Renal pelvis (tissue), 12 donors: ENCODE measurements around the gene FHL3. TPM values are rescaled to one million over a fixed set of nuclear protein-coding genes. Genes with fewer than 3 reads are reported as not detected.

Experiments
- DNase-seq: peaks from one replicate; pipeline ENCODE4 v3.0.0-alpha.2; 2013
- long read RNA-seq, 16 experiments: transcript quantifications; one replicate each; lab custom pipeline, GENCODE V29; 2026
- polyA plus RNA-seq, 3 donors: library from polyadenylated mRNA; unstranded; fragments of 120-200 nt; gene quantifications; one replicate each; pipeline ENCODE4 v1.2.1, GENCODE V29; 2013; ENCODE audit not compliant: insufficient read length in 3 of 3

FHL3 gene, protein sequence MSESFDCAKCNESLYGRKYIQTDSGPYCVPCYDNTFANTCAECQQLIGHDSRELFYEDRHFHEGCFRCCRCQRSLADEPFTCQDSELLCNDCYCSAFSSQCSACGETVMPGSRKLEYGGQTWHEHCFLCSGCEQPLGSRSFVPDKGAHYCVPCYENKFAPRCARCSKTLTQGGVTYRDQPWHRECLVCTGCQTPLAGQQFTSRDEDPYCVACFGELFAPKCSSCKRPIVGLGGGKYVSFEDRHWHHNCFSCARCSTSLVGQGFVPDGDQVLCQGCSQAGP
- 10 to 100 TPM; 16.9 to 22.7 (median 19.6) TPM for polyA plus RNA-seq
- long read RNA-seq, donor 1, partial matches to known transcripts, result 0 of 2 reads
- long read RNA-seq, donor 1, other reads (novel, unspliced or antisense), result 0 of 2 reads
- long read RNA-seq, donor 2, transcript FHL3-201 (6 exons, 1,647 nt), result major isoform, 6 of 7 reads
- long read RNA-seq, donor 2, partial matches to known transcripts, result 0 of 7 reads
- long read RNA-seq, donor 2, other reads (novel, unspliced or antisense), result 0 of 7 reads
- long read RNA-seq, donor 3, partial matches to known transcripts, result 0 of 5 reads
- long read RNA-seq, donor 3, other reads (novel, unspliced or antisense), result 0 of 5 reads
- long read RNA-seq, donor 4, transcript FHL3-201 (6 exons, 1,647 nt), result major isoform, 8 of 9 reads
- long read RNA-seq, donor 4, partial matches to known transcripts, result 0 of 9 reads
- long read RNA-seq, donor 4, other reads (novel, unspliced or antisense), result 0 of 9 reads
- long read RNA-seq, donor 5, partial matches to known transcripts, result 0 of 2 reads
- long read RNA-seq, donor 5, other reads (novel, unspliced or antisense), result 0 of 2 reads
- long read RNA-seq, donor 6, partial matches to known transcripts, result 0 of 2 reads
- long read RNA-seq, donor 6, other reads (novel, unspliced or antisense), result 0 of 2 reads
- long read RNA-seq, donor 7, partial matches to known transcripts, result 7 of 14 reads
- long read RNA-seq, donor 7, other reads (novel, unspliced or antisense), result 0 of 14 reads
- long read RNA-seq, donor 8, transcript FHL3-201 (6 exons, 1,647 nt), result major isoform, 5 of 10 reads
- long read RNA-seq, donor 8, partial matches to known transcripts, result 0 of 10 reads
- long read RNA-seq, donor 8, other reads (novel, unspliced or antisense), result 0 of 10 reads
- long read RNA-seq, donor 9, partial matches to known transcripts, result 0 of 5 reads
- long read RNA-seq, donor 9, other reads (novel, unspliced or antisense), result 0 of 5 reads
- long read RNA-seq, donor 10, partial matches to known transcripts, result 0 of 6 reads
- long read RNA-seq, donor 10, other reads (novel, unspliced or antisense), result 0 of 6 reads
- long read RNA-seq, donor 11, partial matches to known transcripts, result 0 of 2 reads
- long read RNA-seq, donor 11, other reads (novel, unspliced or antisense), result 0 of 2 reads
- long read RNA-seq, donor 12, partial matches to known transcripts, result 0 of 9 reads
- long read RNA-seq, donor 12, other reads (novel, unspliced or antisense), result 0 of 9 reads
- long read RNA-seq, donor 13, partial matches to known transcripts, result 39 of 67 reads
- long read RNA-seq, donor 13, other reads (novel, unspliced or antisense), result 26 of 67 reads
- long read RNA-seq, donor 14, result 0 reads
- long read RNA-seq, donor 15, transcript FHL3-201 (6 exons, 1,647 nt), result major isoform, 5 of 143 reads
- long read RNA-seq, donor 15, partial matches to known transcripts, result 135 of 143 reads
- long read RNA-seq, donor 15, other reads (novel, unspliced or antisense), result 0 of 143 reads
- long read RNA-seq, donor 16, partial matches to known transcripts, result 0 of 5 reads
- long read RNA-seq, donor 16, other reads (novel, unspliced or antisense), result 0 of 5 reads

DNA sequence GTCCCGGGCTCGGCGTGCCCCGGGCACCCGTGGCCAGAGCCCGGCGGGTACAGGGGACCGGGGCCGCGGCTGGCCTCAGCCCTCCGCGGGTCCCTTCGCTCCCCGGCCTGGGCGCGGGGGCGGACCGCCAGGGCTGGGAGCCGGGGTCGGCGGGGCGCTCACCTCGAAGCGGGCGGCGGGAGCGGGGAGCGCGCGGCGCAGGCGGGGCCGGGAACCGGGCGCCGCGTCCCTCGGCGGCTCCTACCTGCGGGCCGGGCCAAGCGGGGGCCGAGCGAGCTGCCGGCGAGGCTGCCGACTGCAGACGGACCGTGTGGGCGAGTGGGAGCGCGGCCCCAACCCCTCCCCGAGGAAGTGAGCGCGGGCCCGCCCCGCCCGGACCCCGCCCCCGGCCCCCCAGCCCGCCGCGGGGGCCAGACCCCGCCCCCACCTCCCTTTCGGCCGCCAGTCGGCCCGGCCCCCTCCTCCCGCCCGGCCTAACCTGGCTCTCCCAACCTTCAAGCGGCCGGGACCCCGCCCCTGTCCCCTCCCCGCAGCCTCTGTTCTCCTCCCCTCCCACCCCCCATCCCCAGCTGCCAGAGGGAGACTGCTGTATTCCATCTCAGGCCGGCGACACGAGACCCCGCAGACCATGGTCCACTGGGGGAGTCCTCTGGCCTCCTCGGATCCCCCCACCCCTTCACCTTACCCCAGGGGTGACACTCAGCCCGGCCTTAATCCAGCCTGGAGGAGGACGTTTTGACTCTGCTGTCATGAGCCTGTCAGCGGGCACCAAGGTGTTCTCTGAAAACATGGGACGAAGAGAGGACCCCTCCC lies at the start of gene FHL3:
TSS of gene FHL3 (minus strand) at position 320 of the 813 bp plus-strand sequence. CDS start 6,102 bp downstream, outside the sequence.
- DNase-seq, result peak; percentile 71

DNA sequence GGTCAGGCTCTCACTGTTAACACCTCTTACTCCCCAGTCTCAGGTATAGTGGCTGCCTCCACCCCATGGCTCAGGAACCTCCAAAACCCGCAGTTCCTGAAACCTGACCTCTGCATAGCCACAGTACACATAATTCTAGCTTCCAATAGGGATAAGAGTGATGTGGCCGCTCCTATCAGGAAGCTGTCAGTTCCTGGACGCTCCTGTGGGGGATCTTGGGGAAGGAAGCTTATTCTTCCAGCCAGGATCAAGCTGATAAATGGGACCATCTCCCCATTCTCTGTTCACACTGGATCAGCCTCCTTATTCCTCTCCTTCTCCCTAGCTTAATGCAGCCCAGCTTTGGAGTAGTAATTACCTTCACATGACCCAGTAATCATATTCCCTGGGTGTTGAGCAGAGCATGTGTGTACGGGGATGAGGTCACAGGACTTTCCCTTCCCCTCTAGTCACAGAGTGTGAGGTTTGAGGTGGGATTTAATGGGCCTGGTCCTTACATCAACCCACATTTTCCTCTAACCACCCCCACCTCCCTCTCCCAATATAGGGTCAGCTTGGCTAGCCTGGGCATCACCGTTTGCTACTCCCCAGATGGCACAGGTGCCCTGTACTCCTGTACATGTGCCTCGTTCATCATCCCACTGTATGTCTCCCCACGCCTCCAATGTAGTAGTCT lies 48.2 kb upstream of the FHL3 start:
- no peak for DNase-seq

DNA sequence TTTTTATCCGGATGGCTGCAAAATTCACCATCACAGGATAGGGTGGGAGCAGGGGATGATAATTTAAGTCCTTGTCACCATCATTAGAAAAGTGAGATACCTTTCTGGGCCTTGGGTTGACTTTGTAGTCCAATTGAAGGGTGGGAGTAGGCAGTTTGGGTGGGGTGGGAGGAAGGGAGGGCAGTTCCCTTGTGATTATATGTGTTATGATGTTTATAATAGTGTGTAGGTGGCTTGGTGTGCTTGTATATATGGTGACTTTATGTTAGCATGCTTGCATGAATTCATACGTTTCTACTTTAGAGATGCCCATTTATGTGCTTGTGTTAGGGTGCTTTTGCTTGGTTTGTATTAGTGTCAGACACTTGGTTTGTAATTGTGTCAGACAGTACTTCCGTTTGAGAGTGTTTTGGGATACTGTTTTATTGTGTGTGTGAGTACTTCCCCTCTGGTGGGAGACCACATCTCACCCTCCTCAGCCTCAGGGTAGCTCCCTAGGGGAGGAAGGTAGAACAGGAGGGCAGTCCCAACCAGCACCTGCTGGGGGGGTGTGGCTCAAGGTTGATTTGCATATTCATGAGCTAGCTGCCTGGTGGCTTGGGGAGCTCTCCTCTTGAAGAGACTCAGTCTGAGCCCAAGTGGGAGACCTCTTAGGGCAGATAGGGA lies 47.6 kb upstream of the FHL3 start:
- no peak for DNase-seq

DNA sequence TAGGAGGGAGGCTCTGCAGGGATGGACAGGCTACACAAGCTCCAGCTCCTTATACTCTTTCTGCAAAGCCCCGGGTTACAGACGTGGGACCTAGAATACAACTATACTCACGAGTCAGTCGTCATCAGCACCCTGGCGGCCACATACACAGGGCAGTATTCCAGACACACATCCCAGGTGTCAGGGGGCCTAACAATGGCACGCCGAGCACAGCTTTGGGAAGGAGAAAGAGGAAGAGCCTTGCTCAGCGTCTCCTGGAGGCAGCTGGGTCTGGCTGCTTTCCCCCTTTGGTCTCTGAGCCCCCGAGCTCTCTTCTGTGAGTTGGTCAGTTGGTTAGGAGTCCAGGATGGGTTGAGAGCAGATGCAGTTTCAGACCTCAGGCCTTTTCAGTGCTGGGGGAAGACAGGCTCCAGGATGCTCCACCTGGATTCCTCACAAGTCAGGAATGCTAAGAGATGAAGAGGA lies 45.8 kb upstream of the FHL3 start:
- DNase-seq, result no peak

DNA sequence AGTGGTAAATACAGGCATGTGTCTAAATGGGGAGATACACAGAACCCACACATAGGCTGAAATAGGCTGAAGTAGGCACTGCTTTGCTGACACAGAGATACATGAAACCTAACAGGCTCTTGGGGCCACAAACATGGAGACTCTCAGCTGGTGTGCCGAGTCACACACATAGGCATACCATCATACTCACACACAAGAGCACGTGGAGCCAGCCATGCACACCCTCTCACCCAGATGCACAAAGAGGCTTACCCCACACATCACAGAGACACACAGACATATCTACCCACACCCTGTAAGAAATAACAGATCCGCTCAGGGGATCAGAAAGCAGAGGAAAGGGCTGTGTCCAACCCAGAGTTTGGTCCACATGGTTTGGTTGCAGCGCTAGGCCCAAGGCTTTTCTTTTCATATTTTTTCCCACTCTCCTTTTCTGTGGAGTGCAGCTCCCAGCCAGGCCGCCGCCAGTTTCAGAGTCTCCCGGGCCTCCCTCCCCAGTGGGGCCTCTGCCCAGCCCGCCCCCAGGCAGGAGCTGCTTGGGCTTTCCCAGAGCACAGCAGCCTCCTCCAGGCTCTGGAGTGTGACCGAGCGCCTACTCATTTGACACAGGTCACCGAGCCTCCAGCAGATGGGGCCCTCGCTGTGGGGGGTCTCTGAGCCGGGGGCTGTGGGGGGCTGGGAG lies 45.2 kb upstream of the FHL3 start:
- peak; percentile 75 for DNase-seq

DNA sequence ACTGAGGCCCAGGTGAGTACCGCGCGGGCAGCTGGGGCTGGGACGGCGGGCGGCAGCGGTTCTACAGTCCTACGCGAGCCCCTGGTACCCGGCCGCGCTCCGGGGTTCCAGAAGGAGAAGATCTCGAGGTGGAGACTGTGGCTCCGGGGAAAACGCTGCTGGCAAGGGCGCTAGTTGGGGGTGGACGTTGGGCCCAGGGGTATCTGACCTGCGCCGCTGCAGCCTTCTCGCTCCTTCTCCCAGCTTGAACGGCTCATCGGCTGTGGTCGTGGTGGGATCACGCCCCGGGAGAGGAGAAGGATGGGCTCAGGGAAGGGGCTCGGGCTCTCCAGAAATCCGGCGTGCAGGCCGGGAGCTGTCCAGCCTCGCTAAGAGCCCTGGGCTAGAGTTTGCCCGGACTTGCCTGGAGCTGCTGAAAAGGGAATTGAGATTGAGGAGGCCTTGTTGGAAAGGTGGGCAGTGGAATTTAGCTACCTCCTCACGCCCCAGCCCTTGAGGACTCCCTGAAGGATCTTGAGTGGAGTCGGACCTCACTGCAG lies 42.4 kb upstream of the FHL3 start:
- no peak for DNase-seq

DNA sequence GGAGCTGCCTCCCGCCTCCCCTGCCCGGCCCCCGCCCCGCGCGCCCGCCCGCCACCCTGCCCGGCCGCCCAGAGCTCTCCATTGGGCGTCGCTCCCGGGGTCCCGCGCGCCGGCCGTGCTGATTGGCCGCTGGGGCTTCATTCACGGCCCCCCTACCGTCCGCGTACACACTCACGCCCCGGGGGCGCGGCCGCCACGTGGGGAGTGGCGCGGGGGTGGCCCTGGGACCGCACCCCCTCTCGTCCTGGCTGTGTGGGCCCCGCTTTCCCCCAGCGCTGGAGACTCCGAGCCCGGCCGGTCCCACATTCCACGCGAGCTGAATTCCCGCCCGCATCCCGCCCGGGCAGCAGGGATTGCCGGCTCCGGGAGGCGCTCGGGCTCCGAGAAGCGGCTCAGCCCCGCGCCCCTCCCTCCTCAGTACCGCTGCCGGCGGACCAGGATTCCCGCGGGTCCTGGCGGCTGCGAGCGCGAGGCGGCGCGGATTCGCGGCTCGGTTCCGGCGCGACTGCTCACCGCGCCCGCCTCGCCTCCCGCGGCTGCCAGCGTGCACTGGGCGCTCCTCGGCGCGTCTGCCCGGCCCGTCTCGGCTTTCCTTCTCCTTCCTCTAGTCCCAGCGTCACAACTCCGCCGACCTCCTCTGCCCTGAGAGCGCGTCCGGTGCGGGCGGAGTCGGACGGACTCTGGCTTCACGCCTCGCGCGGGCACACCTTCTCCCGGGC lies 41.7 kb upstream of the FHL3 start:
- DNase-seq, result peak; percentile 86

DNA sequence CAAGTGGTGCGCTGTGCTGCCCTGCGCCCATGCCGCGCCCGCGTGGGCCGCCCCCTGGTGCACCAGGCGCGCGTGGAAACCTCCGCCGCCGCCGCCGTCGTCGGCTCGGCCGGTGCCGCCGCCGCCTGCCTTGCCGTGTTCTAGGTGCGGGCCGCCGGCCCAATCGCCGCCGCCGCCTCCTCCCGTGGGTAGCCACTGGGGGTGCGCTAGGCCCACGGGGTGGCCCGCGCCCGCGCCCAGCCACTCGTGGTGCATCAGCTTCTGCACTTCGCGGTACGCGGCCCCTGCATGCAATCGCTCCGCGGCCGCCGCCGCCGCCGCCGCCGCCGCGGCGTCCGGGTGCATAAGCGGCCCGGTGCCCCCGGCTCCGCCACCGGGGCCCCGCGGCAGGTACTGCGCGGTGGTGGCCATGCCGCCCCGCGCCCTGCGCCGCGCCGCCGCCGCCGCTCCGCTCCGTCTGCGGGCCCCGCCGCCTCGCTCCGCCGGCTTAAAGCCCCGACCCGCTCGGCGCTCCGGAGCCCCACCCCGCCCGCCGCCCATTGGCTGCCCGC lies 41.1 kb upstream of the FHL3 start, which contains the start of gene POU3F1:
TSS of gene POU3F1 (minus strand) at position 461 of the 551 bp plus-strand sequence. CDS start at position 411, 50 bp downstream.
- no peak for DNase-seq

DNA sequence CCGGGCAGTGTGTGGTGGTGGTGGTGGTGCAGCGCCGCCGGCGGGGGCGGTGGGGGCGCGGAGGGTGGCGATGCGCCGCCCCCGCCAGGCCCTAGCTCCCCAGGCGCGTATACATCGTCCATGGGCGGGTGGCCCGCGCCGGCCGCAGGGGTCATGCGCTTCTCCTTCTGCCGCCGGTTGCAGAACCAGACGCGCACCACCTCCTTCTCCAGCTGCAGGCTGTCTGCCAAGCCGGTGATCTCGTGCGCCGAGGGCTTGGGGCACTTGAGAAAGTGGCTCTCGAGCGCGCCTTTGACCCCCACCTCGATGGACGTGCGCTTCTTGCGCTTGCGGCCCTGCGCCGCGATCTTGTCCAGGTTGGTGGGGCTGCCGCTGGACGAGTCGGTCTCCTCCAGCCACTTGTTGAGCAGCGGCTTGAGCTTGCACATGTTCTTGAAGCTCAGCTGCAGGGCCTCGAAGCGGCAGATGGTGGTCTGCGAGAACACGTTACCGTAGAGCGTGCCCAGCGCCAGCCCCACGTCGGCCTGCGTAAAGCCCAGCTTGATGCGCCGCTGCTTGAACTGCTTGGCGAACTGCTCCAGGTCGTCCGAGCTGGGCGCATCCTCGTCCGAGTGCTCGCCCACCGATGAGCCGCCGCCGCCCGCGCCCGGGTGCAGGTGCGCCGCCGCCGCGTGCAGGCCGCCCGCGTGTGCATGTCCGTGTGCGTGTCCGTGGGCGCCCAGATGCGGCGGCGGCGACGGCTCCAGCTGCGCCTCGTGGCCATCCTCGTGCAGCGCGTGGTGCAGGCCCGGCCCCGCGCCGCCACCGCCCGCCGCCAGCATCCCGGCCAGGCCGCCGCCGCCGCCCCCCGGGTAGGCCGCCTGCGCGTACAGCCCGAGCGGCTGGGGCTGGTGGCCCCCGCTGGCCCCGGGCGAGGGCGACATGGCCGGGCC lies 40.4 kb upstream of the FHL3 start:
- no peak for DNase-seq

DNA sequence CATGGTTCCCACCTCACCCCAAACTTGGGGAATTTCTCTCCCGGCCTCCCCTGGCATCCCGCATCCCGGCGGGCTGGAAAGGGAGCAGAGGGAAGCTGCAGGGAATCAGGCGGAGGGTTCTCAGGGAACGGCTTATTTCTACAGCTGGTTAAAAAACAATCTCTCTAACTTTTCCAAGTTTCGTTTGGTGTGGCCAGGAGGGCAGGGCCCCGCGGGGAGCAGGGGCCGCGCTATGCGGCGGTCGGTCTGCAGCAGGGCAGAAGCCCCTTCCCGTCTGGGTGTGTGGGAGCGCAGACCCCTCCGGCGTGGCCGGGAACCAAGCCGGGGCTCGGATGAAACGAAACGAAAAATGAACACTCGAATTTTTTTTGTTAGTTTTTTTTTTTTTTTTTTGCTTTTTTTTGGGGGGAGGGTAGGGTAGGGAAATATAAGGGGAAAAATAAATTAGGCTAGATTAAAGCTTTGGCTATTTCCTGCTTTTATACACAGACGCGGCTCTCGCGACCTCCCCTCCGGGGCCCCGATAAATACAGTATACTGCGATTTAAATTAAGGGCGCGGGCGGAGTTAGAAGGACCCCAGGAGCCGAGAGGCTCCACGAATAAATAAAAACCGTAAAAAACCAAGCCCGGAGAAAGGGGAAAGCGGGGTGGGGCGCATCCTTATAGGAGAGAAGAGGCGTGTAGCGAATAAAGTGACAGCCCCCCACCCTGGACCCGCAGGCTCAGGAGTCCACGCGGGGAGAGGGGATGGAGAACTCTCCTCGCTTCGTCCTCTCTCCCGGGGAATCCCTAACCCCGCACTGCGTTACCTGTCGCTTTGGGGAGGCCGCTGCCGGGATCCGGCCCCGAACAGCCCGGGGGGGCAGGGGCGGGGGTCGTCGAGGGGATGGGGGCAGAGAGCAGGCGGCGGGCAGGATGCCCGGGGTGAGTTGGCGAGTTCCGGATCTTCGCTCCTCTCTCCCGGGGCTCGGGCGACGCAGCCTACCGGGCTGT lies 39.2 kb upstream of the FHL3 start:
- DNase-seq, result no peak

DNA sequence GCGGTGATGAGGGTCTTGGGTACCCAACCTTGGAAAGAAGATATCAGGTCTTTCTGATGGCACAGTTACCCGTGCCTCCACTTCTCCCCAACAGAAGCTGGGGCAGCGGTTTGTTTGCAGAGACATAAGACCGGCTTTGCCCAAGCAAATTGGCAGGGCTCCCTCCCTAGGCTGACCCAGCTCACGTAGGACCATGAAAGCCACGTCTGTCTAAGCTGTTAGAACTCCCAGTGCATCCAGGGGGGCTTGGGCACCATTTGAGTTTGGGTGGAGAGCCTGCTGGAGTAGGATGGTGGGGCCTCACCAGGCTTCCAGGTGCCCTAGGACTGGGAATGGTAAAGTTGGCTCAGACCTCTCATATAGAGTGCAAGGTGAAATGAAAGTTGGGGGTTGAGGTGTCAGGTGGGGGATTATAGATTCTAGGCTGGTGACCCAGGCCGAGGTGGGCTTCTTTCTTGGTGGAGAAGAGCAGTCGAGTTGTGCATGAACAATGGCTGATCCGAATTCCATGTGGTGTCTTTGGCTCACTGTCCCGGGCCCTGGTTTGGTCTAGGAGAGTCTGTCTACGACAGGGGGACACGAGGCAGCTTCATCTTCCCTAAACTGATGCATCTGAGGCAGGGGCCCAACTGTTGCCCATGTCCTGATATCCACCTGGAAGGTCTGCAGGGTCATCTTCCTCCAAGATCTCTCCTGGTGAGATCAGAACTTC lies 37.9 kb upstream of the FHL3 start:
- no peak for DNase-seq

DNA sequence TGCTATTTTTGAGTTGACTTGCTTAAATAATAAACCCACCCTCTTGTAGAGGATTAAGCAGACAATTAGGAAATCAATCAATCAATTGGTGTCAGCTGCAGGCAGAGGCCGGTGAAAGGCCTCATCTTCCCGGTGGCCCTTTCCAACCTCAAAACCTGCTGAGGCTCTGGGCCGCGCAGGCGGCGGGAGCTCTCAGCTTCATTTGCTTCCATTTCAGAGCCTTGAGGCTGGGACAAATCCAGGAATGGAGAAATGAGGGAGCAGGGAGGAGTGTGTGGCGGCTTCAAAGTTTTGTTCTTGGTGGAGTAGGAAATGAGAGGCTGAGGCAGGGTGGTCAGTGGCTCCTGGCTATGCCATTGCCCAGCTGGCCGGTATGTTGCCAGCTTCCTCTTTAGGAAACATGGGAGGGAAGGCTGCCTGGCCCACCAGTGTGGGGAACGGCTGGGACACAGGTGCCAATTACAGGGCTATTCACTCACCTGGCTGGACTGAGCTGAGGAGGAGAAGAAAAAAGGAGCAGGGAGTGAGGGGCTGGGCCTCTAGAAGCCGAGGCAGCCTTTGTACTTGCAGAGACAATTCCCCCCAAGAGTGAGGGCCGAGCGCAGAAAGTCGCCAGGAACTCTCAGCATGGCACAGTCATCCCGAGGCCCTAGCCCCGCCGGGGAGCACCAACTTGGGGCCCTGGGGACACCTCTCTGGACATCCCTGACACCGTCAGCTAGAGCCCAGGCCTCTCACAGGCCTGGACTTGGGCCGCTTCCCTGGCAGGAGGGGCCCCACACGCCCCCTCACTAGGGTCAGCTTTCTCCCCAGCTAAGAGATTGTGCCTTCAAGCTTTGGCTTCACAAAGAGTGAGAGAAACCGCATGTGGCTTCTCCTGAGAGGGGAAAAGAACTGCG lies 36.9 kb upstream of the FHL3 start:
- DNase-seq, result no peak
